Small intestine (tissue), 16 donors: ENCODE measurements around the gene TIMM10B. TPM values are rescaled to one million over a fixed set of nuclear protein-coding genes. Genes with fewer than 3 reads are reported as not detected.

Experiments used
- DNase-seq, 2 donors: peaks; one replicate each; pipeline versions ENCODE4 v3.0.0 to v3.0.0-alpha.2; 2013
- FAIRE-seq: peaks from 2 replicates; lab custom pipeline; 2012; peaks lifted over from hg19 to GRCh38; lab: Jason Lieb, UNC
- H3K27ac ChIP-seq, 3 donors: one replicate each; pipeline ENCODE4 v1.5.1; 2013; ENCODE audit warnings: low read length in 2 of 3, mild to moderate bottlenecking in 2 of 3, control low read depth in 1 of 3, inconsistent platforms in 1 of 3, low read depth in 1 of 3, moderate library complexity in 1 of 3
- H3K27me3 ChIP-seq, 3 donors: one replicate each; pipeline ENCODE4 v1.6.1; 2013; ENCODE audit warnings: low read length in 3 of 3, inconsistent platforms in 1 of 3; ENCODE audit not compliant: control insufficient read depth in 3 of 3, insufficient read depth in 3 of 3
- H3K36me3 ChIP-seq, 3 donors: one replicate each; pipeline ENCODE4 v1.6.1; 2013; ENCODE audit warnings: low read length in 3 of 3, inconsistent platforms in 1 of 3, low read depth in 1 of 3, mild to moderate bottlenecking in 1 of 3, moderate library complexity in 1 of 3; ENCODE audit not compliant: control insufficient read depth in 3 of 3, insufficient read depth in 2 of 3
- H3K4me1 ChIP-seq, 3 donors: one replicate each; pipeline ENCODE4 v1.6.1; 2013; ENCODE audit warnings: low read length in 2 of 3, inconsistent platforms in 1 of 3, low read depth in 1 of 3, mild to moderate bottlenecking in 1 of 3, moderate library complexity in 1 of 3; ENCODE audit not compliant: control insufficient read depth in 3 of 3, insufficient read depth in 2 of 3
- H3K4me3 ChIP-seq, 3 donors: one replicate each; pipeline ENCODE4 v1.5.1; 2013; ENCODE audit warnings: low read length in 3 of 3, control low read depth in 1 of 3, inconsistent platforms in 1 of 3, low read depth in 1 of 3, mild to moderate bottlenecking in 1 of 3, moderate library complexity in 1 of 3
- H3K9me3 ChIP-seq, 2 donors: one replicate each; pipeline ENCODE4 v1.6.1; 2013; ENCODE audit warnings: low read depth in 1 of 2, low read length in 1 of 2; ENCODE audit not compliant: control insufficient read depth in 2 of 2, insufficient read depth in 1 of 2
- WGBS, 3 donors: extraction: QIAGEN DNeasy Blood & Tissue Kit; methylation state at CpG; one replicate each; pipeline ENCODE4 v1.1.7; 2013; 5-methylcytosine and 5-hydroxymethylcytosine counted together
- long read RNA-seq, 10 donors: transcript quantifications; one replicate each; lab custom pipeline, GENCODE V29; 2026
- polyA plus RNA-seq, 4 donors: library from polyadenylated mRNA; stranded (reverse) in 3 of 4; unstranded in 1 of 4; fragments of 200-250 nt in 3 of 4; fragments of 120-200 nt in 1 of 4; gene quantifications; one replicate each; pipeline versions ENCODE4 v1.2.1 to v1.2.3, GENCODE V29; 2013
- donor health status: healthy with polysubstance abuse.
- donor health status: control.
- donor health status: control.
- donor health status: Bipolar disorder and iron deficiency.
- donor health status: healthy.

Gene TIMM10B
- 10 to 100 TPM; 15.9 to 47.1 (median 23.9) TPM for polyA plus RNA-seq
- long read RNA-seq, donor 1, transcript TIMM10B-202 (2 exons, 593 nt) = minor isoform, 8 of 55 reads
- long read RNA-seq, donor 1, transcript TIMM10B-201 (3 exons, 2,840 nt) = major isoform, 45 of 55 reads
- long read RNA-seq, donor 1, partial matches to known transcripts = 0 of 55 reads
- long read RNA-seq, donor 1, other reads (novel, unspliced or antisense) = 0 of 55 reads
- long read RNA-seq, donor 2, transcript TIMM10B-201 (3 exons, 2,840 nt) = major isoform, 7 of 7 reads
- long read RNA-seq, donor 2, partial matches to known transcripts = 0 of 7 reads
- long read RNA-seq, donor 2, other reads (novel, unspliced or antisense) = 0 of 7 reads
- long read RNA-seq, donor 3, transcript TIMM10B-201 (3 exons, 2,840 nt) = major isoform, 8 of 9 reads
- long read RNA-seq, donor 3, partial matches to known transcripts = 0 of 9 reads
- long read RNA-seq, donor 3, other reads (novel, unspliced or antisense) = 0 of 9 reads
- long read RNA-seq, donor 4, partial matches to known transcripts = 0 of 1 reads
- long read RNA-seq, donor 4, other reads (novel, unspliced or antisense) = 0 of 1 reads
- long read RNA-seq, donor 5, partial matches to known transcripts = 0 of 3 reads
- long read RNA-seq, donor 5, other reads (novel, unspliced or antisense) = 0 of 3 reads
- long read RNA-seq, donor 6, transcript TIMM10B-201 (3 exons, 2,840 nt) = major isoform, 16 of 17 reads
- long read RNA-seq, donor 6, partial matches to known transcripts = 0 of 17 reads
- long read RNA-seq, donor 6, other reads (novel, unspliced or antisense) = 0 of 17 reads
- long read RNA-seq, donor 7 = 0 reads
- long read RNA-seq, donor 8, partial matches to known transcripts = 0 of 2 reads
- long read RNA-seq, donor 8, other reads (novel, unspliced or antisense) = 0 of 2 reads
- long read RNA-seq, donor 9, partial matches to known transcripts = 0 of 2 reads
- long read RNA-seq, donor 9, other reads (novel, unspliced or antisense) = 0 of 2 reads
- long read RNA-seq, donor 10, transcript TIMM10B-202 (2 exons, 593 nt) = minor isoform, 5 of 26 reads
- long read RNA-seq, donor 10, transcript TIMM10B-201 (3 exons, 2,840 nt) = major isoform, 21 of 26 reads
- long read RNA-seq, donor 10, partial matches to known transcripts = 0 of 26 reads
- long read RNA-seq, donor 10, other reads (novel, unspliced or antisense) = 0 of 26 reads

- WGBS, 3 donors = 0 to 1% (median 0%) methylated on average over 58 to 66 of the region's 66 CpGs
- peaks cover 1 to 27% (median 15%) of the 10 kb centered on the region in 3 donors for H3K4me1 ChIP-seq
- H3K27ac ChIP-seq = peak within 1 kb of the TSS; percentile 50 to 98 (median 96)
- FAIRE-seq = no peak
- peak; percentile 98 to 99 for DNase-seq
- H3K9me3 ChIP-seq = no peaks in the 10 kb centered on the region
- H3K27me3 ChIP-seq = no peaks in the 10 kb centered on the region
- peak within 1 kb of the TSS; percentile 66 to 73 (median 72) for H3K4me3 ChIP-seq
- H3K36me3 ChIP-seq = peaks cover 0 to 42% (median 4%) of the 10 kb centered on the region in 3 donors
Measured at GRCh38 chr11:6481012-6481923, at the start of gene TIMM10B, which contains the start of gene ARFIP2. Gene TIMM10B, plus strand, starts transcription at chr11:6481501. Its CDS starts 16 bp downstream, at chr11:6481517. Gene ARFIP2, minus strand, starts transcription at chr11:6481331. Its CDS starts 910 bp downstream, at chr11:6480421.

- H3K27me3 ChIP-seq = no peaks in the 10 kb centered on the region
- WGBS, 3 donors = 84 to 89% (median 89%) methylated on average over 3 of the region's 3 CpGs
- DNase-seq (no peak), FAIRE-seq (no peak)
- H3K4me3 ChIP-seq = no peak overlapping the region
- no peaks in the 10 kb centered on the region for H3K4me1 ChIP-seq
- H3K27ac ChIP-seq = no peak overlapping the region
- peaks cover 0 to 3% (median 0%) of the 10 kb centered on the region in 3 donors for H3K36me3 ChIP-seq
- no peaks in the 10 kb centered on the region for H3K9me3 ChIP-seq
Measured at GRCh38 chr11:6431861-6432260, 49.4 kb upstream of the TIMM10B start.

- Histone ChIP-seq H3K27ac (no peak overlapping the region), H3K4me3 (no peak overlapping the region), H3K4me1 (peaks cover 0 to 1% (median 0%) of the 10 kb centered on the region in 3 donors), H3K36me3 (peaks cover 0 to 3% (median 0%) of the 10 kb centered on the region in 3 donors), H3K27me3 (no peaks in the 10 kb centered on the region), H3K9me3 (no peaks in the 10 kb centered on the region)
- WGBS, 3 donors = 54 to 71% (median 61%) methylated on average over 5 of the region's 5 CpGs
- DNase-seq = peak in 1 of 2 donors; percentile 13
- FAIRE-seq = no peak
Measured at GRCh38 chr11:6433998-6434660, 47.2 kb upstream of the TIMM10B start.

GRCh38 chr11:6437423-6437822 is 43.9 kb upstream of the TIMM10B start:
- FAIRE-seq (no peak), DNase-seq (no peak)
- Histone ChIP-seq H3K4me1 (peaks cover 0 to 17% (median 0%) of the 10 kb centered on the region in 3 donors), H3K4me3 (no peak overlapping the region), H3K9me3 (no peaks in the 10 kb centered on the region), H3K27ac (no peak overlapping the region), H3K36me3 (no peaks in the 10 kb centered on the region), H3K27me3 (no peaks in the 10 kb centered on the region)
- WGBS, 3 donors = 91 to 92% (median 91%) methylated on average over 12 of the region's 12 CpGs

GRCh38 chr11:6437993-6438392 is 43.3 kb upstream of the TIMM10B start:
- H3K4me3 ChIP-seq = no peak overlapping the region
- 62 to 72% (median 66%) methylated on average over 3 of the region's 3 CpGs for WGBS, 3 donors
- FAIRE-seq = no peak

GRCh38 chr11:6438979-6439571 is 42.2 kb upstream of the TIMM10B start:
- 4 to 8% (median 7%) methylated on average over 1 of the region's 1 CpG for WGBS, 3 donors
- no peaks in the 10 kb centered on the region for H3K36me3 ChIP-seq
- DNase-seq = peak; percentile 76 to 79
- no peak overlapping the region for H3K4me3 ChIP-seq
- no peaks in the 10 kb centered on the region for H3K9me3 ChIP-seq
- FAIRE-seq = no peak
- no peaks in the 10 kb centered on the region for H3K27me3 ChIP-seq
- H3K27ac ChIP-seq = no peak overlapping the region
- H3K4me1 ChIP-seq = peaks cover 0 to 20% (median 0%) of the 10 kb centered on the region in 3 donors

More at GRCh38 chr11:6437993-6438392, 43.3 kb upstream of the TIMM10B start:
- no peaks in the 10 kb centered on the region for H3K9me3 ChIP-seq
- no peaks in the 10 kb centered on the region for H3K27me3 ChIP-seq
- H3K4me1 ChIP-seq = peaks cover 0 to 17% (median 0%) of the 10 kb centered on the region in 3 donors
- DNase-seq = peak in 1 of 2 donors; percentile 33
- no peak overlapping the region for H3K27ac ChIP-seq
- H3K36me3 ChIP-seq = no peaks in the 10 kb centered on the region
